ENCODE data around the gene PTPRB.

- TF ChIP-seq RAD21 (conservative IDR thresholded peaks at IDR 0.05 in 1 of 2, IDR thresholded peaks at IDR 0.05 in 1 of 2) (no peak), POLR2A (IDR thresholded peaks at IDR 0.05; ENCODE audit: low read length) (no peak), CTCF (IDR thresholded peaks at IDR 0.05) (no peak)
Observed at GRCh38 chr12:70604662-70605061, 32.6 kb downstream of the PTPRB start.
